Suprapubic skin (tissue), 4 donors: ENCODE measurements around the gene EIF4G3. TPM values are rescaled to one million over a fixed set of nuclear protein-coding genes. Genes with fewer than 3 reads are reported as not detected.
"Not testable (repeated sequence)": the region's sequence is repeated elsewhere in the genome, so short reads cannot be mapped to it uniquely, and the experiment has no call there.

ENCODE experiments used
- DNase-seq, 2 donors: peaks; one replicate each; pipeline ENCODE4 v3.0.0-alpha.2; 2019; ENCODE audit warnings: low spot score in 2 of 2
- H3K27ac ChIP-seq: fragments of 200-600 bp; sonication (generic); one replicate; pipeline ENCODE4 v1.5.1; 2019
- H3K27me3 ChIP-seq: fragments of 200-600 bp; sonication (generic); one replicate; pipeline ENCODE4 v1.5.1; 2019
- H3K36me3 ChIP-seq: fragments of 200-600 bp; sonication (generic); one replicate; pipeline ENCODE4 v1.5.1; 2019
- H3K4me1 ChIP-seq: fragments of 200-600 bp; sonication (generic); one replicate; pipeline ENCODE4 v1.5.1; 2019
- H3K4me3 ChIP-seq: fragments of 200-600 bp; sonication (generic); one replicate; pipeline ENCODE4 v1.5.1; 2019; ENCODE audit warnings: mild to moderate bottlenecking
- H3K9me3 ChIP-seq: fragments of 200-600 bp; sonication (generic); one replicate; pipeline ENCODE4 v1.5.1; 2019
- EP300 ChIP-seq: sonication (generic); formaldehyde crosslinking; IDR thresholded peaks from one replicate; pipeline ENCODE4 v1.6.1; 2017; ENCODE audit warnings: antibody characterized with exemption
- POLR2A ChIP-seq, 2 donors: fragments of 450-650 bp; IDR thresholded peaks; one replicate each; pipeline ENCODE4 v1.6.1; 2017; ENCODE audit warnings: antibody characterized with exemption in 2 of 2, mild to moderate bottlenecking in 2 of 2, moderate library complexity in 2 of 2
- POLR2AphosphoS5 ChIP-seq, 3 donors: sonication (generic); formaldehyde crosslinking; IDR thresholded peaks; one replicate each; pipeline ENCODE4 v1.6.1; 2017; ENCODE audit warnings: antibody characterized with exemption in 3 of 3
- WGBS: methylation state at CpG from one replicate; pipeline ENCODE4 v1.1.5; 2018; 5-methylcytosine and 5-hydroxymethylcytosine counted together
- total RNA-seq, 4 donors: library from RNA; depleted of rRNA; stranded (reverse); fragments of >200 nt; gene quantifications; one replicate each; pipeline ENCODE4 v1.1.0, GENCODE V29; 2016
- TF ChIP-seq, protein P1 (sequence below), 2 donors: fragments of 200-600 bp in 1 of 2; fragments of 450-650 bp in 1 of 2; sonication (generic) in 1 of 2; IDR thresholded peaks; one replicate each; pipeline ENCODE4 v1.5.1; 2016 to 2019; ENCODE audit warnings: antibody characterized with exemption in 2 of 2, mild to moderate bottlenecking in 1 of 2, moderate library complexity in 1 of 2

EIF4G3 gene
- total RNA-seq, 4 donors from 2014 or later: 32.9 to 40.6 (median 39.5) TPM

DNA sequence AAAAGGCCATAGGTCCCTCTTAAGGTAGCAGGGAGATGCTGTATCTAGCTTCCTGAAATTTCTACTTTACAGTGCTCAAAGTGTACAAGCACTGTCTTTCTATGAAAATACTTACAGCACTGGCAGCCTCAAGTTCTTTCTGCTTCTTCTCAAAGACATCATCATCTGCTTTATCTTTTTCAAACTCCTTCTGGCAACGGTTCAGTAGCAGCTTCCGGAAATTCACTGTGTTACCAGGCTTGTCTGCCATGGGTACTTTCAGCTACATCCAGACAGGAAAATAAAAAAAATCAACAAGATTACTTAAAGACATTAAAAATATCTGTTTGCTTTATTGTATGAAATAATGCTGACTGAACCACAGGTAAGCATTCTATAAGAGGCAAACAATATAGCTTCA is 311.7 kb downstream of the EIF4G3 start:
- WGBS: 75% methylated on average over 2 of the region's 2 CpGs
- Histone ChIP-seq H3K9me3 (no peaks in the 10 kb centered on the region), H3K4me3 (no peak overlapping the region), H3K27ac (no peak overlapping the region), H3K36me3 (peaks cover 44% of the 10 kb centered on the region), H3K27me3 (no peaks in the 10 kb centered on the region), H3K4me1 (no peaks in the 10 kb centered on the region)
- no peak for TF ChIP-seq EP300
- DNase-seq: no peak

DNA sequence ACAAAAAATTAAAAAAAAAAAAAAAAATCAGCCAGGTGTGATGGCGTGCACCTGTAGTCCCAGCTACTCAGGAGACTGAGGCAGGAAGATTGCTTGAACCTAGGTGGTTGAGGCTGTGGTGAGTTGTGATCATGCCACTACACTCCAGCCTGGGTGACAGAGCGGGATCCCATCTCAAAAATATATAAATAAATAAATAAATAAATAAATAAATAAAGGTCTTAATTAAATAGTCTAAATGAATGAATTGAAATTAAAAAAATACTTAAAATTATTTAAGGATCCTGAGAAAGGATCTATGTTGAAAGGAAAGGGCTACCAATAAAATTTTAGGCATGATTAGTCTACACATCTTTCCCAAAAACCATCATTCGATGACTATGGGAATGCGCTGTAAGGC is 322.2 kb downstream of the EIF4G3 start:
- Histone ChIP-seq H3K9me3 (no peaks in the 10 kb centered on the region), H3K27ac (no peak overlapping the region), H3K27me3 (no peaks in the 10 kb centered on the region), H3K36me3 (peaks cover 81% of the 10 kb centered on the region), H3K4me1 (no peaks in the 10 kb centered on the region), H3K4me3 (no peak overlapping the region)
- WGBS: 98% methylated on average over 4 of the region's 4 CpGs
- TF ChIP-seq POLR2AphosphoS5 (IDR thresholded peaks at IDR 0.05) (no peak), EP300 (no peak), POLR2A (IDR thresholded peaks at IDR 0.05) (no peak)
- TF ChIP-seq, protein P1, sequence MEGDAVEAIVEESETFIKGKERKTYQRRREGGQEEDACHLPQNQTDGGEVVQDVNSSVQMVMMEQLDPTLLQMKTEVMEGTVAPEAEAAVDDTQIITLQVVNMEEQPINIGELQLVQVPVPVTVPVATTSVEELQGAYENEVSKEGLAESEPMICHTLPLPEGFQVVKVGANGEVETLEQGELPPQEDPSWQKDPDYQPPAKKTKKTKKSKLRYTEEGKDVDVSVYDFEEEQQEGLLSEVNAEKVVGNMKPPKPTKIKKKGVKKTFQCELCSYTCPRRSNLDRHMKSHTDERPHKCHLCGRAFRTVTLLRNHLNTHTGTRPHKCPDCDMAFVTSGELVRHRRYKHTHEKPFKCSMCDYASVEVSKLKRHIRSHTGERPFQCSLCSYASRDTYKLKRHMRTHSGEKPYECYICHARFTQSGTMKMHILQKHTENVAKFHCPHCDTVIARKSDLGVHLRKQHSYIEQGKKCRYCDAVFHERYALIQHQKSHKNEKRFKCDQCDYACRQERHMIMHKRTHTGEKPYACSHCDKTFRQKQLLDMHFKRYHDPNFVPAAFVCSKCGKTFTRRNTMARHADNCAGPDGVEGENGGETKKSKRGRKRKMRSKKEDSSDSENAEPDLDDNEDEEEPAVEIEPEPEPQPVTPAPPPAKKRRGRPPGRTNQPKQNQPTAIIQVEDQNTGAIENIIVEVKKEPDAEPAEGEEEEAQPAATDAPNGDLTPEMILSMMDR (IDR thresholded peaks at IDR 0.05): no peak
- DNase-seq: no peak

DNA sequence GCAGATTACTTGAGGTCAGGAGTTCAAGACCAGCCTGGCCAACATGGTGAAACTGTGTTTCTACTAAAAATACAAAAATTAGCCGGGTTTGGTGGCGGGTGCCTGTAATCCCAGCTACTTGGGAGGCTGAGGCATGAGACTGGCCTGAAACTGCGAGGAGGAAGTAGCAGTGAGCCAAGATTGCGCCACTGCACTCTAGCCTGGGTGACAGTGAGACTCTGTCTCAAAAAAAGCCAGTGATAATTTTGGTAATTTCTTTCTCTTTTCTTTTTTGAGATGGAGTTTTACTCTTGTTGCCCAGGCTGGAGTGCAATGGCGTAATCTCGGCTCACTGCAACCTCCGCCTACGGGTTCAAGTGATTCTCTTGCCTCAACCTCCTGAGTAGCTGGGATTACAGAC is 324.9 kb downstream of the EIF4G3 start:
- H3K36me3 ChIP-seq: peaks cover 71% of the 10 kb centered on the region
- 72% methylated on average over 8 of the region's 8 CpGs for WGBS
- not testable (repeated sequence) for H3K9me3 ChIP-seq, H3K27me3 ChIP-seq, H3K4me3 ChIP-seq, H3K27ac ChIP-seq, DNase-seq, H3K4me1 ChIP-seq

DNA sequence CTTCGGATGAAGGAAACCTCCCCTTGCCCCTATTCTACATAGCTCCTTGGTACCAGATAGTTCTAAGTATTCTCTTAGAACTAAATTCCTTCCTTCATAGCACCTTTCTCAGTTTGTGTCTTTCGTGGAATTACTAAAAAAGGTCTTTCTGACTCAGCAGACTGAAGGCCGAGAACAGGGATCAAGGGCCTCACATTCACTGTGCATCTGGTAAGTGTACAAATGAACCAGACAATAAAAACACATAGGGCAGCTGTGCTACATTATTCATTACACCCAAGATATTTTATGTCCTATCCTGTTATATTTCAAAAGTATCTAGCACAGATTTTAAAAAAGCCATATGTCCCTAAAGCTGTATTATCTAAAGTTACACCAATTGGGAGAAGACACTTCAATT is 326.7 kb downstream of the EIF4G3 start:
- H3K4me3 ChIP-seq: no peak overlapping the region
- no peaks in the 10 kb centered on the region for H3K9me3 ChIP-seq
- H3K27ac ChIP-seq: no peak overlapping the region
- WGBS: 80% methylated on average over 3 of the region's 3 CpGs
- no peak for DNase-seq
- peaks cover 56% of the 10 kb centered on the region for H3K36me3 ChIP-seq
- TF ChIP-seq, protein P1 (IDR thresholded peaks at IDR 0.05): no peak
- TF ChIP-seq POLR2AphosphoS5 (IDR thresholded peaks at IDR 0.05) (no peak), POLR2A (IDR thresholded peaks at IDR 0.05) (no peak), EP300 (no peak)
- H3K4me1 ChIP-seq: no peaks in the 10 kb centered on the region
- H3K27me3 ChIP-seq: no peaks in the 10 kb centered on the region

DNA sequence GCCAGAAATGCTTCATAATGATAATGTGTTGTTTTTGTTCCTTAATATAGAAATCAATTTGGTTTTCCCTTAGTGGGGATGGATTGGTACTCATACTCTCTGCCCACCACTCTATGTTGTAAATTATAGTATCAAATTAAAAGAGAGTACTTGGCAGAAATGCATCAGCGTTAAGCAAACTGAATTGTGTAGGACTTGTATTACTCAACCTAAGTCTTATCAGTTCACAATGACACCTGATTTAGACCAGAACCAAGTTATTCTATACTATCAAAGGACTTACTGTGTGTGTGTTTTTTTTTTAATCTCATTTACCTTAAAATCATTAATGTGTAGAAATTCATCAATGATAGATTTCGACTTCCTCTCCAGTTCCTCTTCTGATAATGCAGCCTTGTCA is 327.6 kb downstream of the EIF4G3 start:
- no peaks in the 10 kb centered on the region for H3K9me3 ChIP-seq
- 97% methylated on average over 2 of the region's 2 CpGs for WGBS
- H3K36me3 ChIP-seq: peaks cover 47% of the 10 kb centered on the region
- no peak overlapping the region for H3K27ac ChIP-seq
- H3K27me3 ChIP-seq: no peaks in the 10 kb centered on the region
- no peak for DNase-seq
- no peak overlapping the region for H3K4me3 ChIP-seq
- TF ChIP-seq, protein P1 (IDR thresholded peaks at IDR 0.05): no peak
- TF ChIP-seq EP300: no peak
- TF ChIP-seq POLR2AphosphoS5 (IDR thresholded peaks at IDR 0.05): no peak
- TF ChIP-seq POLR2A (IDR thresholded peaks at IDR 0.05): no peak
- H3K4me1 ChIP-seq: no peaks in the 10 kb centered on the region

- WGBS: 91% methylated on average over 1 of the region's 1 CpG
- H3K4me3 ChIP-seq: no peak overlapping the region
- no peak overlapping the region for H3K27ac ChIP-seq
- no peaks in the 10 kb centered on the region for H3K4me1 ChIP-seq
- no peak for DNase-seq
- TF ChIP-seq POLR2AphosphoS5 (IDR thresholded peaks at IDR 0.05) (no peak), POLR2A (IDR thresholded peaks at IDR 0.05) (no peak), EP300 (no peak)
- TF ChIP-seq, protein P1 (IDR thresholded peaks at IDR 0.05): no peak
- H3K36me3 ChIP-seq: peaks cover 38% of the 10 kb centered on the region
- no peaks in the 10 kb centered on the region for H3K9me3 ChIP-seq
- H3K27me3 ChIP-seq: no peaks in the 10 kb centered on the region
Observed at GRCh38 chr1:20848162-20848561, 328.5 kb downstream of the EIF4G3 start.
